H1 (cell line): ENCODE data around the gene TK1. TPM values are rescaled to one million over a fixed set of nuclear protein-coding genes. Genes with fewer than 3 reads are reported as not detected.

Source experiments
- CTCF ChIA-PET: fragments of 300-600 bp; sonication (Branson Sonifier 250); formaldehyde crosslinking; loops from one replicate; lab custom pipeline; 2021; ENCODE audit not compliant: partially characterized antibody; lab: Charles Lee
- POLR2A ChIA-PET: fragments of 300-600 bp; sonication (Branson Sonifier 250); formaldehyde crosslinking; loops from one replicate; lab custom pipeline; 2021; ENCODE audit warnings: inconsistent platforms; ENCODE audit not compliant: partially characterized antibody; lab: Charles Lee
- DNase-seq, 2 experiments: peaks; one replicate each; pipeline versions ENCODE4 v3.0.0 to v3.0.0-alpha.2; 2010 to 2022; ENCODE audit warnings: low spot score in 2 of 2, low read depth in 1 of 2, mixed read lengths in 1 of 2
- FAIRE-seq: peaks from 2 replicates; lab custom pipeline; 2011; peaks lifted over from hg19 to GRCh38; lab: Jason Lieb, UNC
- H2AFZ ChIP-seq: 2 replicates; pipeline ENCODE4 v1.8.1; 2012; ENCODE audit warnings: low read length, inconsistent platforms
- H2AK5ac ChIP-seq: 2 replicates; pipeline ENCODE4 v1.6.1; 2013; ENCODE audit warnings: low read depth, low read length
- H2BK120ac ChIP-seq: replicated peaks from 2 replicates; pipeline ENCODE3; 2013; ENCODE audit warnings: low read depth, low read length, inconsistent platforms
- H2BK12ac ChIP-seq: 2 replicates; pipeline ENCODE4 v1.6.1; 2013; ENCODE audit warnings: low read depth, low read length
- H2BK15ac ChIP-seq: 2 replicates; pipeline ENCODE4 v1.6.1; 2013; ENCODE audit warnings: low read length
- H2BK20ac ChIP-seq: 2 replicates; pipeline ENCODE4 v1.6.1; 2013; ENCODE audit warnings: low read length
- H2BK5ac ChIP-seq: 2 replicates; pipeline ENCODE4 v1.6.1; 2013; ENCODE audit warnings: low read depth, low read length
- H3K14ac ChIP-seq: 2 replicates; pipeline ENCODE4 v1.6.1; 2013; ENCODE audit warnings: inconsistent platforms; ENCODE audit not compliant: insufficient read length
- H3K18ac ChIP-seq: 2 replicates; pipeline ENCODE4 v1.6.1; 2013; ENCODE audit warnings: low read length; ENCODE audit errors: extremely low read depth
- H3K23ac ChIP-seq: 2 replicates; pipeline ENCODE4 v1.6.1; 2013; ENCODE audit warnings: inconsistent platforms; ENCODE audit not compliant: insufficient read length
- H3K23me2 ChIP-seq: 2 replicates; pipeline ENCODE4 v1.6.1; 2013; ENCODE audit warnings: low read depth, low read length
- H3K27ac ChIP-seq: 2 replicates; pipeline ENCODE4 v1.6.1; 2011; ENCODE audit warnings: low read depth, low read length, inconsistent platforms
- H3K27me3 ChIP-seq, 4 experiments: replicated peaks in 1 of 4; 1 replicate in 1 of 4; 2 replicates in 3 of 4; pipeline versions ENCODE4 v1.6.1 to v1.8.1; 2011 to 2013; ENCODE audit warnings: low read length in 3 of 4, mild to moderate bottlenecking in 3 of 4, inconsistent platforms in 2 of 4, mixed read lengths in 2 of 4, moderate library complexity in 1 of 4; ENCODE audit not compliant: control insufficient read depth in 3 of 4, insufficient read depth in 3 of 4; ENCODE audit errors: extremely low read depth in 1 of 4
- H3K36me3 ChIP-seq, 4 experiments: 2 replicates each; pipeline versions ENCODE4 v1.6.1 to v1.8.1; 2011 to 2013; ENCODE audit warnings: mild to moderate bottlenecking in 4 of 4, low read length in 3 of 4, moderate library complexity in 2 of 4, control low read depth in 1 of 4, inconsistent platforms in 1 of 4; ENCODE audit not compliant: insufficient read depth in 4 of 4, control insufficient read depth in 2 of 4
- H3K4ac ChIP-seq: replicated peaks from 2 replicates; pipeline ENCODE3; 2013; ENCODE audit warnings: low read length, low read depth, mixed read lengths, inconsistent platforms; ENCODE audit not compliant: insufficient read length
- H3K4me1 ChIP-seq, 4 experiments: replicated peaks in 1 of 4; 1 replicate in 1 of 4; 2 replicates in 3 of 4; pipeline versions ENCODE4 v1.6.1 to v1.8.1; 2011 to 2013; ENCODE audit warnings: low read length in 3 of 4, inconsistent platforms in 2 of 4, mixed read lengths in 1 of 4; ENCODE audit not compliant: insufficient read depth in 4 of 4, control insufficient read depth in 3 of 4
- H3K4me2 ChIP-seq, 2 experiments: 2 replicates each; pipeline versions ENCODE4 v1.6.1 to v1.8.1; 2011 to 2013; ENCODE audit warnings: low read depth in 2 of 2, low read length in 2 of 2, control low read depth in 1 of 2, inconsistent platforms in 1 of 2, mild to moderate bottlenecking in 1 of 2; ENCODE audit not compliant: insufficient read depth in 1 of 2
- H3K4me3 ChIP-seq, 4 experiments: fragments of 200-600, 300-600 bp in 1 of 4; sonication (generic), shearing (Covaris generic), sonication (Bioruptor Twin) in 1 of 4; 2 replicates each; pipeline versions ENCODE4 v1.5.1 to v1.8.1; 2011 to 2016; ENCODE audit warnings: low read length in 4 of 4, low read depth in 3 of 4, control low read depth in 2 of 4, inconsistent platforms in 2 of 4, mild to moderate bottlenecking in 2 of 4, mixed read lengths in 1 of 4, moderate library complexity in 1 of 4; ENCODE audit not compliant: insufficient read depth in 2 of 4; ENCODE audit errors: extremely low read depth in 1 of 4
- H3K56ac ChIP-seq: replicated peaks from 2 replicates; pipeline ENCODE3; 2013; ENCODE audit warnings: low read depth, mild to moderate bottlenecking, mixed read lengths, low read length, inconsistent platforms; ENCODE audit not compliant: insufficient read length
- H3K79me1 ChIP-seq: 2 replicates; pipeline ENCODE4 v1.6.1; 2013; ENCODE audit warnings: low read depth, low read length, control low read depth
- H3K79me2 ChIP-seq, 2 experiments: 2 replicates each; pipeline versions ENCODE4 v1.6.1 to v1.8.1; 2012 to 2013; ENCODE audit warnings: low read length in 2 of 2, mild to moderate bottlenecking in 2 of 2, inconsistent platforms in 1 of 2; ENCODE audit not compliant: insufficient read depth in 2 of 2, control insufficient read depth in 1 of 2
- H3K9ac ChIP-seq, 4 experiments: replicated peaks in 1 of 4; 1 replicate in 1 of 4; 2 replicates in 3 of 4; pipeline versions ENCODE4 v1.6.1 to v1.8.1; 2011 to 2013; ENCODE audit warnings: low read depth in 3 of 4, low read length in 3 of 4, control low read depth in 2 of 4, mild to moderate bottlenecking in 2 of 4, moderate library complexity in 2 of 4, inconsistent platforms in 1 of 4; ENCODE audit errors: extremely low read depth in 1 of 4
- H3K9me3 ChIP-seq, 2 experiments: 2 replicates each; pipeline versions ENCODE4 v1.6.1 to v1.8.1; 2012 to 2013; ENCODE audit warnings: mild to moderate bottlenecking in 2 of 2, moderate library complexity in 2 of 2, control low read depth in 1 of 2, inconsistent platforms in 1 of 2, low read depth in 1 of 2, low read length in 1 of 2, mixed read lengths in 1 of 2; ENCODE audit not compliant: insufficient read depth in 2 of 2
- H4K20me1 ChIP-seq, 2 experiments: replicated peaks in 1 of 2; 2 replicates each; pipeline versions ENCODE3 to v1.8.1; 2011 to 2013; ENCODE audit warnings: inconsistent platforms in 2 of 2, low read length in 2 of 2, mild to moderate bottlenecking in 1 of 2; ENCODE audit not compliant: insufficient read depth in 2 of 2, control insufficient read depth in 1 of 2
- H4K5ac ChIP-seq: 2 replicates; pipeline ENCODE4 v1.6.1; 2013; ENCODE audit warnings: low read length, low read depth, mixed read lengths, inconsistent platforms; ENCODE audit not compliant: insufficient read length
- H4K8ac ChIP-seq: 2 replicates; pipeline ENCODE4 v1.8.0; 2013; ENCODE audit warnings: mild to moderate bottlenecking, moderate library complexity, low read length, inconsistent platforms; ENCODE audit not compliant: insufficient read depth; ENCODE audit errors: extremely low read depth
- H4K91ac ChIP-seq: replicated peaks from 2 replicates; pipeline ENCODE3; 2013; ENCODE audit warnings: low read length, mixed read lengths, inconsistent platforms; ENCODE audit not compliant: insufficient read length
- CTBP2 ChIP-seq: IDR thresholded peaks from 2 replicates; pipeline ENCODE4 v1.7.0; 2011; ENCODE audit warnings: borderline replicate concordance, mild to moderate bottlenecking, moderate library complexity, mixed read lengths, low read length; ENCODE audit not compliant: insufficient read depth, insufficient read length
- EGR1 ChIP-seq: IDR thresholded peaks from 2 replicates; pipeline ENCODE4 v1.6.1; 2011; ENCODE audit warnings: low read depth, low read length, borderline replicate concordance
- EP300 ChIP-seq, 2 experiments: IDR thresholded peaks; 1 replicate in 1 of 2; 2 replicates in 1 of 2; pipeline ENCODE4 v1.6.1; 2011 to 2012; ENCODE audit warnings: low read depth in 2 of 2, low read length in 2 of 2, mild to moderate bottlenecking in 2 of 2, borderline replicate concordance in 1 of 2, inconsistent platforms in 1 of 2, moderate library complexity in 1 of 2
- POLR2A ChIP-seq, 2 experiments: IDR thresholded peaks; 1 replicate in 1 of 2; 2 replicates in 1 of 2; pipeline ENCODE4 v1.6.1; 2011; ENCODE audit warnings: low read depth in 2 of 2, low read length in 2 of 2, mild to moderate bottlenecking in 2 of 2; ENCODE audit errors: control extremely low read depth in 1 of 2
- POLR2AphosphoS5 ChIP-seq: IDR thresholded peaks from 2 replicates; pipeline ENCODE4 v1.6.1; 2011; ENCODE audit warnings: low read depth, low read length
- POU5F1 ChIP-seq: IDR thresholded peaks from 2 replicates; pipeline ENCODE4 v1.6.1; 2011; ENCODE audit warnings: low read depth, mild to moderate bottlenecking, low read length, moderate library complexity
- RAD21 ChIP-seq, 2 experiments: IDR thresholded peaks in 1 of 2; conservative IDR thresholded peaks in 1 of 2; 2 replicates each; pipeline ENCODE4 v1.6.1; 2011; ENCODE audit warnings: low read depth in 2 of 2, low read length in 2 of 2, improper control_type of control experiment in 1 of 2, inconsistent platforms in 1 of 2, mild to moderate bottlenecking in 1 of 2, moderate library complexity in 1 of 2
- RFX5 ChIP-seq: IDR thresholded peaks from 2 replicates; pipeline ENCODE4 v1.6.1; 2011; ENCODE audit warnings: low read depth, low read length, improper control_type of control experiment, borderline replicate concordance
- SIN3A ChIP-seq, 2 experiments: IDR thresholded peaks in 1 of 2; conservative IDR thresholded peaks in 1 of 2; 2 replicates each; pipeline ENCODE4 v1.6.1; 2011 to 2012; ENCODE audit warnings: low read length in 2 of 2, improper control_type of control experiment in 1 of 2, low read depth in 1 of 2, mild to moderate bottlenecking in 1 of 2
- SIX5 ChIP-seq: IDR thresholded peaks from 2 replicates; pipeline ENCODE4 v1.6.1; 2011; ENCODE audit warnings: mild to moderate bottlenecking, low read depth, low read length
- SP1 ChIP-seq: IDR thresholded peaks from 2 replicates; pipeline ENCODE4 v1.6.1; 2011; ENCODE audit warnings: low read depth, low read length
- TAF7 ChIP-seq: optimal IDR thresholded peaks from 2 replicates; pipeline ENCODE3; 2011; ENCODE audit warnings: low read depth, mild to moderate bottlenecking, inconsistent platforms, low read length, moderate library complexity, borderline replicate concordance
- WGBS, 2 experiments: shearing (Covaris generic) in 1 of 2; methylation state at CpG; one replicate each; pipeline versions ENCODE4 v1.1.6 to v1.1.7; 2013 to 2015; ENCODE audit warnings: low lambda C conversion rate in 2 of 2, mixed read lengths in 2 of 2, inconsistent platforms in 1 of 2, low coverage in 1 of 2, missing lambda C conversion rate in 1 of 2; ENCODE audit not compliant: insufficient replicate concordance in 2 of 2, insufficient coverage in 1 of 2, insufficient read length in 1 of 2; ENCODE audit errors: extremely low coverage in 1 of 2, missing lambda C conversion rate in 1 of 2; 5-methylcytosine and 5-hydroxymethylcytosine counted together
- polyA plus RNA-seq, 7 experiments: library from polyadenylated mRNA; depleted of rRNA in 3 of 7; stranded (reverse) in 5 of 7; unstranded in 2 of 7; fragments of >200 nt in 5 of 7; fragments of 200-250 nt in 2 of 7; gene quantifications; 1 replicate in 5 of 7; 2 replicates in 1 of 7; 4 replicates in 1 of 7; pipeline versions ENCODE4 v1.2.1 to v1.2.3, GENCODE V29; 2011 to 2013; ENCODE audit warnings: missing spikeins in 2 of 7, mixed read lengths in 2 of 7
- total RNA-seq: library from RNA; stranded (reverse); fragmentation: NEBNext Ultra II Directional; extraction: Animal tissue kit (Norgen Biotek cat#: 25700); gene quantifications from 2 replicates; pipeline ENCODE4 v1.2.1, GENCODE V29; 2021

The TK1 gene
- total and polyA plus RNA-seq, 2 of the 8 experiments (the other 6 are each of a cell fraction or from before 2014, with no cell fraction given), result 66.9 to 147 TPM

DNA sequence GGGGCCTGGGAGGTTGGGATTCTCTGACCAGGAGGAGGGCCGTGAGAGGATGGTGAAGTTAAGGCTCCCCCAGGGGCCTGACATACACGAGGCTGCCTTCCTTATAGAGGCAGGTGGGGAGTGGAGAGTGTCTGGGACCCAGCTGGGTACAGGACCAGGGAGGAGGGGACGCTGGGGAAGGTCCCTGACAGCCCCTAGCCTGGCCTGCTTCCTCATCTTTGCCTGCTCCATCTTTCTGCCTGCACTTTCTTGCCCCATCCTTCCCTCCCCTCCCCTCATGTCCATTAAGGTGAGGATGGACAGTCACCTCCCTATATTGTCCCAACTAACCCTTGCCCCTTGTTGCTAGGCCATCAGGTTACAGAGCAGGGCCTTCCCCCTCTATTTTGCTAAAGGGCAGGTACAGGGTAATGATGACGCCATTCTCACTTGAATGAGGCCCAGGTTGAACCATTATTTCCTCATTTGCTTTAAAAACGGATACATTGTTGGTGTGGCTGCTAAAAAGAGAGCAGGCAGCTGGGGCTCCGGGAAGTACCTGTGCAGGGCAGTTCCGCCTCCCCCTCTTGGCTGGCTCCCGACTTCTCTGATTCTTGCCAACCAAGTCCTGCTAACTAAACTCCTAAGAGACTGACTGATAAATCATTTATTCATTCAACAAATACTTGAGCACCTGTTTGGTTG lies 39.4 kb downstream of the TK1 start:
- H2AFZ ChIP-seq, result no peak overlapping the region
- TF ChIP-seq RAD21 (IDR thresholded peaks at IDR 0.05 in 1 of 2, conservative IDR thresholded peaks at IDR 0.05 in 1 of 2; ENCODE audit: low read depth in 2 of 2, low read length in 2 of 2) (no peak), SP1 (no peak), EGR1 (no peak), CTBP2 (no peak), POLR2A (IDR thresholded peaks at IDR 0.05; ENCODE audit: control extremely low read depth in 1 of 2, low read depth in 2 of 2, low read length in 2 of 2) (no peak), SIN3A (conservative IDR thresholded peaks at IDR 0.05 in 1 of 2, IDR thresholded peaks at IDR 0.05 in 1 of 2; ENCODE audit: low read depth in 1 of 2, low read length in 2 of 2) (no peak), TAF7 (no peak), POLR2AphosphoS5 (no peak), EP300 (IDR thresholded peaks at IDR 0.05; ENCODE audit: borderline replicate concordance in 1 of 2, low read depth in 2 of 2, low read length in 2 of 2) (no peak), RFX5 (no peak), POU5F1 (no peak), SIX5 (no peak)

More for the DNA sequence above, 39.4 kb downstream of the TK1 start:
- H4K20me1 ChIP-seq, result no peaks in the 10 kb centered on the region
- H3K18ac ChIP-seq, result no peak overlapping the region
- no peaks in the 10 kb centered on the region for H3K23me2 ChIP-seq
- no peak overlapping the region; the same call in 1 of the 2 replicates for H2BK15ac ChIP-seq
- WGBS, 2 experiments, result 85% methylated on average over 8 of the region's 8 CpGs; no CpG with 5 or more reads in 1 of the 2 experiments
- no peak overlapping the region for H4K91ac ChIP-seq
- no peak overlapping the region for H3K23ac ChIP-seq
- H3K9ac ChIP-seq, result no peak overlapping the region
- H2BK120ac ChIP-seq, result no peak overlapping the region
- H2AK5ac ChIP-seq, result no peak overlapping the region
- POLR2A ChIA-PET, result interaction anchor here (1.2 to 2.2 kb wide), 2 partner anchors 22 to 28 kb away, joined by 3 to 8 read pairs; no protein-coding TSS in a partner anchor
- FAIRE-seq (no peak), DNase-seq (no peak)
- H3K79me1 ChIP-seq, result no peaks in the 10 kb centered on the region
- H3K27ac ChIP-seq, result no peak overlapping the region
- no peaks in the 10 kb centered on the region; a peak in 2 of 7 replicates for H3K4me1 ChIP-seq
- no peak overlapping the region for H3K56ac ChIP-seq
- H3K9me3 ChIP-seq, result no peaks in the 10 kb centered on the region
- H4K8ac ChIP-seq, result no peak overlapping the region
- no peak overlapping the region for H3K14ac ChIP-seq
- no peak overlapping the region for H2BK12ac ChIP-seq
- CTCF ChIA-PET, result interaction anchor here (1.0 to 1.5 kb wide), 4 partner anchors 10 to 40 kb away, joined by 3 to 5 read pairs (median 4); partner anchors contain the start of gene AFMID
- no peaks in the 10 kb centered on the region for H3K79me2 ChIP-seq
- H3K27me3 ChIP-seq, result no peaks in the 10 kb centered on the region
- no peak overlapping the region for H3K4me3 ChIP-seq
- H2BK20ac ChIP-seq, result no peak overlapping the region
- no peak overlapping the region for H4K5ac ChIP-seq
- no peak overlapping the region for H3K4ac ChIP-seq
- H2BK5ac ChIP-seq, result no peak overlapping the region
- no peaks in the 10 kb centered on the region for H3K36me3 ChIP-seq
- H3K4me2 ChIP-seq, result no peak overlapping the region
